CD4-positive, alpha-beta T cell treated with Interleukin-6 for 4 hours (primary cell): ENCODE data around the gene KDELR1.
A peak's percentile ranks its signal among the peaks of the same experiment; 100 is the strongest.

Experiments used
- DNase-seq: peaks from one replicate; pipeline ENCODE4 v3.0.0-alpha.2; 2020; ENCODE audit warnings: mixed read lengths

KDELR1 gene

GRCh38 chr19:48391100-48392005 is at the start of gene KDELR1:
Gene KDELR1 (minus strand): TSS chr19:48391551. CDS start chr19:48391358, 193 bp downstream.
- DNase-seq, result peak; percentile 69

GRCh38 chr19:48436586-48436985 is 45.2 kb upstream of the KDELR1 start:
- DNase-seq, result no peak

GRCh38 chr19:48433337-48433736 is 42.0 kb upstream of the KDELR1 start:
- no peak for DNase-seq

- no peak for DNase-seq
These were observed 37.3 kb upstream of the KDELR1 start for GRCh38 chr19:48428670-48429069.

GRCh38 chr19:48424694-48425219 is 33.4 kb upstream of the KDELR1 start:
- no peak for DNase-seq

- DNase-seq, result no peak
These were observed 30.2 kb upstream of the KDELR1 start for GRCh38 chr19:48421548-48421947.

GRCh38 chr19:48419158-48419920 is 28.0 kb upstream of the KDELR1 start:
- DNase-seq, result peak; percentile 76

GRCh38 chr19:48418317-48419064 is 27.1 kb upstream of the KDELR1 start:
- DNase-seq, result no peak

GRCh38 chr19:48417421-48417820 is 26.1 kb upstream of the KDELR1 start:
- DNase-seq, result no peak

- DNase-seq, result no peak
These were observed 24.5 kb upstream of the KDELR1 start for GRCh38 chr19:48415806-48416221.

- DNase-seq, result peak; percentile 76
These were observed 24.0 kb upstream of the KDELR1 start for GRCh38 chr19:48415395-48415794.

GRCh38 chr19:48413879-48414587 is 22.7 kb upstream of the KDELR1 start:
- DNase-seq, result no peak

- no peak for DNase-seq
These were observed 14.5 kb upstream of the KDELR1 start for GRCh38 chr19:48405850-48406249.

GRCh38 chr19:48405010-48405659 is 13.8 kb upstream of the KDELR1 start:
- no peak for DNase-seq

- peak; percentile 51 for DNase-seq
These were observed 12.3 kb upstream of the KDELR1 start for GRCh38 chr19:48403606-48404005.

- no peak for DNase-seq
These were observed 9.9 kb upstream of the KDELR1 start for GRCh38 chr19:48401287-48401686.

GRCh38 chr19:48400018-48400742 is 8.8 kb upstream of the KDELR1 start:
- DNase-seq, result peak; percentile 38

GRCh38 chr19:48398375-48399235 is 7.3 kb upstream of the KDELR1 start:
- DNase-seq, result peak; percentile 86

GRCh38 chr19:48398102-48398374 is 6.7 kb upstream of the KDELR1 start:
- no peak for DNase-seq
